GM18508 (cell line): ENCODE data around the gene STAMBPL1.
"Not testable (repeated sequence)": the region's sequence is repeated elsewhere in the genome, so short reads cannot be mapped to it uniquely, and the experiment has no call there.

Experiments
- ATAC-seq: cut with Tn5 transposase; IDR thresholded peaks from one replicate; pipeline ENCODE4 v1.9.1; 2021; ENCODE audit warnings: moderate number of reproducible peaks; ENCODE audit not compliant: insufficient read depth, unreplicated experiment

The STAMBPL1 gene

DNA sequence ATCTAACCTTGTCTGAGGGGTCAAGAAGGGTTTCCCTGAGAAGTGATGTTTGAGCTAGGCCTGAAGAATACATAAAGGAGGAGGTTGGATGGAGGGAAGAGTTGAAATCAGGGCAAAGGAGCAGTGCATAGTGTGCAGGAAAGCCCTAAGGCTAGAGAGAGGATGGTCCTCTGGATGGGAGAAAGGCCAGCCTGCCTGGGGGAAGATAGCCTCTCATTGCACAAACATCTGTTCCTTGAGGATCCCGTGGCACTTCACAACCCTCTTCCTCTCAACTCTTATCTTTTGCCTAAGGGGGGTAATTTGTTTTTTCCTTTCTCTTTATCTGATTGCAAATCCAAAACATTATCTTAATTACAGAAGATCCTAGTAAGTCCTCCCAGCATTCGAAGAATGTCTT is 35.7 kb downstream of the STAMBPL1 start:
- no peak for ATAC-seq

GRCh38 chr10:88916231-88916630 is 36.2 kb downstream of the STAMBPL1 start:
- no peak for ATAC-seq

DNA sequence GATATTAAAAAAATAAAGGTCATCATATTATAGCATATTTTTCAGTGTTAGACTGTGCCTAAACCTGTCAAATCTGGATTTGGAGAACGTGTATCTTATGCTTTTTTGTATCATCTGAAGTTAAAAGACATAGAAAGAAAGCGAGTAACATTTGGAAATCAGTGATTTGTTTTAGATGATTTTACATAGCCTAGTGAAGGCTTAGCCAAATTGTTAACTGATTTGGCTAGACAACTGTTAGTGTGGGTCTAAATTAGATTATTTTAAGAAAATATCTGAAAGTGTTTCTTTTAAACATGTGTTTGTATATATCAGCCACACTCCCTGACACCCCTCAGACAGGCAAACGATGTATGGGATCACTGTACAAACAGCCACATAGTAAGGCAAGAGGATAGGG is 36.9 kb downstream of the STAMBPL1 start:
- no peak for ATAC-seq

DNA sequence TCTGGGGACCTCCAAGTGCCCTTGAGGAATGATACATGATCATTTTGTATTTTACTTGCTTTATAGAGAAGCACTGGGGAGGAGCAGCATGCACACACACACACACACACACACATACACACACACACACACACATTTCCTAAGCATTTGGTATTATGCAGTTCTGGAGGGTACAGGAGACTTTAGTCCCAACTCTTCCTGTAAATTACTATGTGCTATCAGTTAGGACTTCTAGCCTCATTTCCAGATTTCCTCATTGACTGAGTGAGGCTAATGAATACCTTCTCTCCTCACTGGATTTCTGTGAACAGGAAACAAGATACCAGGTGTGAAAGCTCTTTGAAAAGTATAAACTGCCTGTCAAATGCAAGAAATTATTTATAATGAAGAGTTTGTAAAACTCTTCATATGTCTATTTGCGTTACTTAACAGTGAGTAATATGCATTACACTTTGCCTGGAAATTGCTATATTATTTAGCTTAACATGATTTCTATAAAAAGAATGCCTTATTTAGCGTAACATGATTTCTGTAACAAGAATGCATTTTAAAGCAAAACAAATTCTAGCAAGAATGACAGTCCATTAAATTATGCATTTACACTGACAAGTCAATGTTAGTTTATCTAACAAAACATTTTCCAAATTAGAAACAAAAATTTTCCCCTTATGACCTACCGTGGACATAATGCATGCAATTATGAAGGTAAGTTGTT is 38.3 kb downstream of the STAMBPL1 start:
- no peak for ATAC-seq

GRCh38 chr10:88919041-88919440 is 39.0 kb downstream of the STAMBPL1 start:
- no peak for ATAC-seq

- no peak for ATAC-seq
These were observed 40.2 kb downstream of the STAMBPL1 start for GRCh38 chr10:88920198-88920597.

GRCh38 chr10:88920986-88921593 is 41.0 kb downstream of the STAMBPL1 start:
- no peak for ATAC-seq

GRCh38 chr10:88922041-88922440 is 42.0 kb downstream of the STAMBPL1 start:
- no peak for ATAC-seq

DNA sequence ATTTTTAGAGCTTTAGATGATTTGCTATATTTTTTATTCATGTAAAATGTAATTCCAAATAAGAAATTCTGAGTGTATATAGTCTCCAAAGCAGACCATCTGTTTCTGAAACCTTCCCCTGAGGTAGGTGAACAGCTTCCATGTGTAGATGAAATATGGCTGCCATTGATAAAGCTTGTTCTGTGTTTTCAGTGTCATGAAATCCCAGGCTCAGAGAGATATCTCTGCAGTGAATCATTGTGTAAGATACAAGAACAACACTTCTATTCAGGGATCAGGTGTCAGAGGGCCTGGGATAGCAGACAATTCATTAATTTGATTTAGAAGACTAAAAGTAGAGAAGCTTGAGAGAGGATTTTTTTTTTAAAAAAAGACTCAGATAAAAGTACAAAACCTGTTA is 43.5 kb downstream of the STAMBPL1 start:
- ATAC-seq, result no peak

DNA sequence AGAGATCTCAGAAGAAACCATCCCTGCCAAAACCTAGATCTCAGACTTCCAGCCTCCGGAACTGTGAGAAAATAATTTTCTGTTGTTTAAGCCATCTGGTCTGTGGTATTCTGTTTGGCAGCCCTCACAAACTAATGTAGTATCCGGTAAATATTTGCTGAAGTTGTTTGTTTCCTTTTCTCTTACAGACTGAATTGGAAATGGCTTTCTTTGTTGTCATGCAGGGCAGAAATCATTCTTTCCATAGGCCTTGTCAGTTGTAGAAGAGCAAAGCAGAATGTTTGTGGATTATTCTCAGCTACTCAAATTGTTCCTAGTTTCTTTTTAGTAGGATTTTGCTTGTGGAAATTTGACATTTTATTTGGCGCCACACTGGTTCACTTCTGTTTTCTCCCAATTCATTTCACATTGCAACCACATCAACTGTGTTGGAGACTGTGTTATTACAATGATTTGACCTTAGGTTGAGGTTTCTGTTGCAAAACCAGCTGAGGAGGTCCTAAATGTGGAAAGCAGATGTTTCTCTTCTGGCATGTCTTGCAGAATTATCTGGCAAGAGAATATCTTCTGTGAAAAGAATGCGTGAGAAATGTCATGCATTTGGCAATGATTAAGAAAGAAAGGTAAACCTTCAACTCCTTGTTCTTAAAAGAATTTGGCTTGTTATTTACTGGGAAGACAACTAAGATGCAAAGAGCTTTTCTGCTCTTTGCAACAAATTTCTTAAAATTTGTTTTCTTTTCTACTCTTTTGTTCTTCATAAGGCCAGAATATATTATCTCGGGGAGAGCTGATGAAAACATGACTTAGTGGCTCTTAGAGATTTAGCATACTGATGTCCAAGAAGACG is 46.7 kb downstream of the STAMBPL1 start:
- no peak for ATAC-seq

DNA sequence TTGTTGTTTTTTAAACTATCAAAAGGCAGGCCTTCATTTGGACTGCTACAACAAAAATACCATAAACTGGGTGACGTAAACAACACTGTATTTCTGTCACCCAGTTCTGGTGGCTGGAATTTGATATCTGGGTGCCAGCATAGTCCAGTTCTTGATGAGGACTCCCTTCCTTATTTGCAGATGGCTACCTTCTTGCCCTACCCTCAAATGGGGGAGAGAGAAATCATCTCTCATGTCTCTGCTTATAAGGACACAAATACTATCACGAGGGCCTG is 47.3 kb downstream of the STAMBPL1 start:
- ATAC-seq, result no peak

GRCh38 chr10:88928254-88928653 is 48.2 kb downstream of the STAMBPL1 start:
- ATAC-seq, result no peak

- ATAC-seq, result no peak
These were observed 51.5 kb downstream of the STAMBPL1 start for GRCh38 chr10:88931548-88931947.

DNA sequence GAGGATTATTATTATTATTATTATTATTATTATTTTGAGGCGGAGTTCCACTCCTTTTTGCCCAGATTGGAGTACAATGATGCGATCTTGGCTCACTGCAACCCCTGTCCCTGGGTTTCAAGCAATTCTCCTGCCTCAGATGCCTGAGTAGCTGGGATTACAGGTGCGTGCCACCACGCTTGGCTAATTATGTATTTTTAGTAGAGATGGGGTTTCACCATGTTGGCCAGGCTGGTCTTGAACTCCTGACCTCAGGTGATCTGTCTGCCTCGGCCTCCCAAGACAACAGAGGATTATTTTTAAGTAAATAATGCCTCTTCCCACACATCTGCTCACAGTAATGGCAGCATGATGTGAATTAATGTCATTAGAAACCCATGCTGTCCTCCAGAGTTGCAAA is 52.0 kb downstream of the STAMBPL1 start:
- not testable (repeated sequence) for ATAC-seq

DNA sequence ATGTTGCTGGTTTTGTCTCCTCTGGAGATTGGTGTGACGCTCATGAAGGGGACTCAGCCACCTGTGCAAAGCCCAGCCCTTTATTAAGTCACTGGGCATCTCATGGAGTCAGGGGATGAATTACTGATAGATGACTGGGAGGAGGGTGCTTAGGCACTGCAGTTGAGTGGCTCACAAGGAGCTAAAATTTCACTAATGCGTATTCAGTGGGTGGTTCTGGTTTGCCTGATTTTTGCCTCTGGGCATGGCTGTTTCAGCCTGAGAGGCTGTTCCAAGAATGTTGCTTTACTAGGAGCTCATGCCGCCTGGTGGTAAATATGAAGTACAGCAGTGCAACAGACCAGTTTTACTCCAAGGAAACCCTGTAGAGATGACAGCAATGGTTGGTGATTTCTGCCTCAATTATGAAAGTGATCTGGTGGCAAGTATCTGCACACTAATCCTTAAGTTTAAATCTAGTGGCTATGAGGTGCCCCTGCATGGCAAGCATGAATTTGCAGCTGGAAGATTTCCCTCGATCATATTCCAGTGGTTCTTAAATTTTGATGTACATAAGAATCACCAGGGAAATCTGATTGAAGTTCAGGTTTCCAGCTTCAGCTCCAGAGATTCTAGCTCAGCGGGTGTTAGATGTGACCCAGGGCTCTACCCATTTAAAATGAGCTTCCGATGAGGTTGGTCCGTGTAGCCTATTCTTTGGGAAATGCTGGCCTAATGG is 52.7 kb downstream of the STAMBPL1 start:
- ATAC-seq, result no peak

- no peak for ATAC-seq
These were observed 53.5 kb downstream of the STAMBPL1 start for GRCh38 chr10:88933564-88933963.

- ATAC-seq, result no peak
These were observed 55.0 kb downstream of the STAMBPL1 start for GRCh38 chr10:88934900-88935672.

DNA sequence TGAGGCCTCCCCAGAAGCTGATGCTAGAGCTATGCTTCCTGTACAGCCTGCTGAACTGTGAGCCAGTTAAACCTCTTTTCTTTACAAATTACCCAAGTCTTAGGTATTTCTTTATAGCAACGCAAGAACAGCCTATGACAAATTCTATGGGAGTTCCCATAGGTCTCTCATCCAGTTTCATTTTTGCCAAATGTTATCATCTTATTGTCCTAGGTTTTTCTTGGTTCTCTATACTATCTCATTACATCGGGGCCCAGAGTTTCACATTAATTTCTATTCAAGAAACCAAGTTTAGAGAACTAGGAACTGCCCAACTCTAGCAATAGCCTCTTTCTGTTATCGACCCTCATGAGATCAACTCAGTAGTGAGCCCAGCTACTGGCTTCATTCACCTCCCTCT is 56.6 kb downstream of the STAMBPL1 start:
- ATAC-seq, result no peak

DNA sequence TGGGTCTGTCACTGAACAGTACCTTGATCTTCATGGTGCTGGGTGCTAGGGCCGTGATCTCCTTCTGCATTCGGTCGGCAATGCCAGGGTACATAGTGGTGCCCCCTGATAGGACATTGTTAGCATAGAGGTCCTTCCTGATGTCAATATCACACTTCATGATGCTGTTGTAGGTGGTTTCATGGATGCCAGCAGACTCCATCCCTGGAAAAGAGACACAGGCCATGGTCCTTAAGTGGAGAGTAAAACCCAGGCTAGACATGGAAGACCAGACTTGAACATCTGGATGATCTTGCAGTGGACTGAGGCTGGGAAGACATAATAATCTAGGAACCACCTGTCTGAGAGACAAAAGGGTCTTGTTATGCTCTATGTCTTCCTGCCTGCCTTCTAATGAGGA is 58.0 kb downstream of the STAMBPL1 start:
- no peak for ATAC-seq

GRCh38 chr10:88938938-88939337 is 58.9 kb downstream of the STAMBPL1 start:
- no peak for ATAC-seq
